GM18907 (cell line): Measurements from ENCODE around the gene IGSF23.

ENCODE experiments used
- ATAC-seq: cut with Tn5 transposase; IDR thresholded peaks from one replicate; pipeline ENCODE4 v1.9.1; 2021; ENCODE audit warnings: mild to moderate bottlenecking, moderate library complexity; ENCODE audit not compliant: unreplicated experiment

IGSF23 gene

GRCh38 chr19:44684892-44685863, 71.8 kb downstream of the IGSF23 start:
- no peak for ATAC-seq

DNA sequence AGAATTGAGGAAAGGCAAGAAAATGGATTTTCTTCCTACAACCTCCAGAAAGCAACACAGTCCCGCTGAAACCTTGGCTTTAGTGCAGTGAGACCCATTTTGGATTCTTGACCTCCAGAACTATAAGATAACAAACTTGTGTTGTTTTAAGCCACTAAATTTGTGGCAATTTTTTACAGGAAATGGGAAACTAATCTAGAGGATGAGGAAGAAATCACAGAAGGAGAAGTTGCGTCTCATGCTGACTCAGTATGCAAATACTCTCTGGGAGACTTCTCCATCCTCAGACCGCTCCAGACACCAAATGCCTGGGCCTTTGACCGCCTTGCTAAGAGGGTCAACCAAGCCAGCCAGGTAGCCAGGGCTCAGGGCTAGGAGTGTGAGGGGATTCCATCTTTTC, 72.5 kb downstream of the IGSF23 start:
- no peak for ATAC-seq
